Stomach (tissue), 9 donors: ENCODE data around the gene CLIP4. TPM values are rescaled to one million over a fixed set of nuclear protein-coding genes. Genes with fewer than 3 reads are reported as not detected.

Experiments used
- DNase-seq, 2 donors: peaks; one replicate each; pipeline versions ENCODE4 v3.0.0 to v3.0.0-alpha.2; 2013 to 2019
- H3K27ac ChIP-seq, 5 donors: fragments of 200-600 bp in 4 of 5; sonication (generic) in 4 of 5; one replicate each; pipeline ENCODE4 v1.5.1; 2013 to 2019; ENCODE audit warnings: mild to moderate bottlenecking in 1 of 5, moderate library complexity in 1 of 5
- H3K27me3 ChIP-seq, 3 donors: fragments of 200-600 bp; sonication (generic); one replicate each; pipeline ENCODE4 v1.5.1; 2017 to 2019; ENCODE audit warnings: mixed run types in 1 of 3
- H3K36me3 ChIP-seq, 4 donors: fragments of 200-600 bp; sonication (generic); 1 replicate in 3 of 4; 2 replicates in 1 of 4; pipeline ENCODE4 v1.5.1; 2016 to 2019
- H3K4me1 ChIP-seq, 4 donors: fragments of 200-600 bp; sonication (generic); one replicate each; pipeline ENCODE4 v1.5.1; 2016 to 2019
- H3K4me3 ChIP-seq, 4 donors: fragments of 200-600 bp; sonication (generic) in 3 of 4; one replicate each; pipeline ENCODE4 v1.5.1; 2016 to 2019; ENCODE audit warnings: mild to moderate bottlenecking in 1 of 4
- H3K9me3 ChIP-seq, 4 donors: fragments of 200-600 bp; sonication (generic); one replicate each; pipeline ENCODE4 v1.5.1; 2016 to 2019
- EP300 ChIP-seq: sonication (generic); formaldehyde crosslinking; IDR thresholded peaks from one replicate; pipeline ENCODE4 v1.6.1; 2017; ENCODE audit warnings: antibody characterized with exemption
- POLR2A ChIP-seq, 4 donors: fragments of 450-650 bp; IDR thresholded peaks; one replicate each; pipeline ENCODE4 v1.6.1; 2016; ENCODE audit warnings: antibody characterized with exemption in 4 of 4, control low read depth in 2 of 4, mild to moderate bottlenecking in 1 of 4, moderate library complexity in 1 of 4
- POLR2AphosphoS5 ChIP-seq, 3 donors: sonication (generic); formaldehyde crosslinking; IDR thresholded peaks; one replicate each; pipeline ENCODE4 v1.6.1; 2016; ENCODE audit warnings: antibody characterized with exemption in 3 of 3
- WGBS, 5 donors: extraction: QIAGEN DNeasy Blood & Tissue Kit in 3 of 5; methylation state at CpG; one replicate each; pipeline versions ENCODE4 v1.1.5 to v1.1.7; 2013 to 2018; 5-methylcytosine and 5-hydroxymethylcytosine counted together
- intact Hi-C: fragments of 100-400 bp; cut with DNase I; formaldehyde crosslinking; loops from one replicate; pipeline ENCODE4 v1.15.1; 2023; ENCODE audit warnings: low total_unique reads
- polyA plus RNA-seq, 3 donors: library from polyadenylated mRNA; stranded (reverse); fragments of 200-250 nt; gene quantifications; one replicate each; pipeline ENCODE4 v1.2.3, GENCODE V29; 2013
- total RNA-seq, 5 donors: library from RNA; depleted of rRNA; stranded (reverse); fragments of >200 nt; gene quantifications; one replicate each; pipeline versions ENCODE4 v1.1.0 to v1.2.3, GENCODE V29; 2014 to 2016
- TF ChIP-seq, protein P1 (sequence below), 7 experiments: fragments of 450-650 bp in 4 of 7; fragments of 200-600 bp in 3 of 7; sonication (generic) in 3 of 7; IDR thresholded peaks; one replicate each; pipeline ENCODE4 v1.5.1; 2016 to 2019; ENCODE audit warnings: antibody characterized with exemption in 7 of 7, control low read depth in 2 of 7, mild to moderate bottlenecking in 1 of 7
- donor health status: healthy with polysubstance abuse.
- donor health status: Bipolar disorder and iron deficiency.
- donor health status: healthy.

CLIP4 gene
- total and polyA plus RNA-seq, 8 donors, result 6.8 to 69.6 (median 15.1) TPM

GRCh38 chr2:29157131-29157530, 41.9 kb downstream of the CLIP4 start:
- Histone ChIP-seq H3K36me3 (peaks cover 0 to 74% (median 73%) of the 10 kb centered on the region in 4 donors), H3K27me3 (no peaks in the 10 kb centered on the region), H3K27ac (no peak overlapping the region), H3K4me1 (no peaks in the 10 kb centered on the region), H3K4me3 (no peak overlapping the region), H3K9me3 (no peaks in the 10 kb centered on the region)
- DNase-seq, result no peak
- intact Hi-C loops, result no loop called here
- WGBS, 5 donors, result 63 to 68% (median 66%) methylated on average over 4 of the region's 4 CpGs
- TF ChIP-seq, protein P1, sequence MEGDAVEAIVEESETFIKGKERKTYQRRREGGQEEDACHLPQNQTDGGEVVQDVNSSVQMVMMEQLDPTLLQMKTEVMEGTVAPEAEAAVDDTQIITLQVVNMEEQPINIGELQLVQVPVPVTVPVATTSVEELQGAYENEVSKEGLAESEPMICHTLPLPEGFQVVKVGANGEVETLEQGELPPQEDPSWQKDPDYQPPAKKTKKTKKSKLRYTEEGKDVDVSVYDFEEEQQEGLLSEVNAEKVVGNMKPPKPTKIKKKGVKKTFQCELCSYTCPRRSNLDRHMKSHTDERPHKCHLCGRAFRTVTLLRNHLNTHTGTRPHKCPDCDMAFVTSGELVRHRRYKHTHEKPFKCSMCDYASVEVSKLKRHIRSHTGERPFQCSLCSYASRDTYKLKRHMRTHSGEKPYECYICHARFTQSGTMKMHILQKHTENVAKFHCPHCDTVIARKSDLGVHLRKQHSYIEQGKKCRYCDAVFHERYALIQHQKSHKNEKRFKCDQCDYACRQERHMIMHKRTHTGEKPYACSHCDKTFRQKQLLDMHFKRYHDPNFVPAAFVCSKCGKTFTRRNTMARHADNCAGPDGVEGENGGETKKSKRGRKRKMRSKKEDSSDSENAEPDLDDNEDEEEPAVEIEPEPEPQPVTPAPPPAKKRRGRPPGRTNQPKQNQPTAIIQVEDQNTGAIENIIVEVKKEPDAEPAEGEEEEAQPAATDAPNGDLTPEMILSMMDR (IDR thresholded peaks at IDR 0.05), result no peak
- TF ChIP-seq POLR2AphosphoS5 (IDR thresholded peaks at IDR 0.05) (no peak), POLR2A (IDR thresholded peaks at IDR 0.05) (no peak), EP300 (no peak)

GRCh38 chr2:29159125-29159524, 43.9 kb downstream of the CLIP4 start:
- H3K27ac ChIP-seq, result no peak overlapping the region
- TF ChIP-seq EP300 (no peak), POLR2AphosphoS5 (IDR thresholded peaks at IDR 0.05) (no peak), POLR2A (IDR thresholded peaks at IDR 0.05) (no peak)
- TF ChIP-seq, protein P1 (IDR thresholded peaks at IDR 0.05), result no peak
- H3K4me3 ChIP-seq, result no peak overlapping the region
- peaks cover 0 to 59% (median 54%) of the 10 kb centered on the region in 4 donors for H3K36me3 ChIP-seq
- intact Hi-C loops, result no loop called here
- no peaks in the 10 kb centered on the region for H3K9me3 ChIP-seq
- no peaks in the 10 kb centered on the region for H3K4me1 ChIP-seq
- DNase-seq, result no peak
- 0 to 96% (median 55%) methylated on average over 1 of the region's 1 CpG for WGBS, 5 donors
- no peaks in the 10 kb centered on the region for H3K27me3 ChIP-seq

GRCh38 chr2:29160184-29160583, 45.0 kb downstream of the CLIP4 start:
- DNase-seq, result no peak
- Histone ChIP-seq H3K9me3 (no peaks in the 10 kb centered on the region), H3K36me3 (peaks cover 0 to 49% (median 44%) of the 10 kb centered on the region in 4 donors), H3K27ac (no peak overlapping the region), H3K4me1 (peaks cover 0 to 1% (median 0%) of the 10 kb centered on the region in 4 donors), H3K27me3 (no peaks in the 10 kb centered on the region), H3K4me3 (no peak overlapping the region)
- intact Hi-C loops, result no loop called here
- 66 to 88% (median 80%) methylated on average over 5 of the region's 5 CpGs for WGBS, 5 donors
- TF ChIP-seq POLR2A (IDR thresholded peaks at IDR 0.05) (no peak), POLR2AphosphoS5 (IDR thresholded peaks at IDR 0.05) (no peak), EP300 (no peak)
- TF ChIP-seq, protein P1 (IDR thresholded peaks at IDR 0.05), result no peak

GRCh38 chr2:29162204-29162928, 47.2 kb downstream of the CLIP4 start:
- intact Hi-C loops, result no loop called here
- H3K9me3 ChIP-seq, result no peaks in the 10 kb centered on the region
- H3K27me3 ChIP-seq, result no peaks in the 10 kb centered on the region
- TF ChIP-seq POLR2A (IDR thresholded peaks at IDR 0.05) (no peak), POLR2AphosphoS5 (IDR thresholded peaks at IDR 0.05) (no peak), EP300 (no peak)
- TF ChIP-seq, protein P1 (IDR thresholded peaks at IDR 0.05), result no peak
- H3K4me3 ChIP-seq, result no peak overlapping the region
- WGBS, 5 donors, result 65 to 94% (median 82%) methylated on average over 1 of the region's 1 CpG
- peaks cover 0 to 40% (median 37%) of the 10 kb centered on the region in 4 donors for H3K36me3 ChIP-seq
- no peak for DNase-seq
- no peak overlapping the region for H3K27ac ChIP-seq
- peaks cover 0 to 11% (median 0%) of the 10 kb centered on the region in 4 donors for H3K4me1 ChIP-seq
